Measurements from ENCODE around the gene MYL6.
A peak's percentile ranks its signal among the peaks of the same experiment; 100 is the strongest.
"Not testable (repeated sequence)": the region's sequence is repeated elsewhere in the genome, so short reads cannot be mapped to it uniquely, and the experiment has no call there.

Gene MYL6

DNA sequence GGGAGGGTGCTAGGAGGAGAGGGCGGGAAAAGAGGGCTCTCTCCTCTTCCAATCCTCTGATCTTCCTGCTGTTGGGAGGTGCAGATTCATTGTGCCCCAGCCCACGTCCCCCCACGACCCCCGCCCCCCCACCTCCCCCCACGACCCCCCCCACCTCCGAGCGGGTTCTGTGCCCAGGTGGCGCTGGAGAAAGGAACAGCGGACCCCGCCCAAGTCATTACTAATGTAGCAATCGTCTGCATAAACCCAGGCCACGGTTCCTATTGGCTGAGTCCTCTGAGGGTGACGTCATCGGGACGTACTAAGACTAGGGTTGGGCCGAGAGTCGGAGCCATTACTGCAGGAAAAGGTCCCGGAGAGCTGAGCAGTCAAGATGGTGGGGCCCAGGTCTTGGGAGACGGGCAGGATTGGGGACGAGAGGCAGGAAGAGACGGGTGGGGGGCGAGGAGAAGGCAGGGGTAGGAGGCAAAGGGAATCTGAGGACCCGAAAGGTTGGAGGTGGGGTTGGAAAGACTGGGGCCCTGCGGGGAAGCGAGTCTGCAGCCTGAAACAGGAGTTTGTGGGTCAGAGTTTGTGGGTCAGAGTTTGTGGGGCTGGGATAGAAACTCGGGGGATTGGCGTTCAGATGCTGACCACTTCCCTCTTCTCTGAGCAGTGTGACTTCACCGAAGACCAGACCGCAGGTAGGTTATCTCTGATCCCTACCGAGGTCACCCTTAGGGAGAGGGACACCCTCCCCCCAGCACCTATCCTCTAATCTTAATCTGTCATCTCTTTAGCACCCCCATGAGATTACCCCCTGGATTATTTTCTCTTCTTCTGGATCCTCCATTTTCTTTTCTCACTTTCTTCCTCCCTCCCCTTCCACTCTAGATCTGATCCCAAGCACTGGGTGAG, at the start of gene MYL6:
Gene MYL6 (plus strand): TSS at position 331 of the 897 bp plus-strand sequence. CDS start 43 bp downstream, at position 374.
- peak; percentile 96 for DNase-seq (ENCODE audit: low spot score)

DNA sequence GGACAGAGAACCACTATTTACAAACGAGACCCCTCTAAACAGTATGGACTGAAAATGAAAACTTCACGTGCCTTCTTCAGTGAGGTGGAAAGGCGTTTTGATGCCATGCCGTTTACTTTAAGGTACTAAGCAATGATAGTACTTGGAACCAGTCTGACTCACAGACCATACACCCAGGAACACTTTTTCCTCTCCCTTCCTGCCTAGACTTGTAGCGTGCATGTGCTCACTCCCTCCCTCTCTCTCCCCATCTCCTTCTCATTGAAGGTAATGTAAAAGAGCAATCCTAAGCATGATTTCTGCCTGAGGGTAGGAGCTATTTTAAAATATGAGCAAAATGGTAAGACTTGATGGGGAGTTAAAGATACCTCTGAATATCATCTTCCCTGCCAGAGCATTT, 47.6 kb upstream of the MYL6 start:
- DNase-seq (ENCODE audit: low spot score), result no peak

DNA sequence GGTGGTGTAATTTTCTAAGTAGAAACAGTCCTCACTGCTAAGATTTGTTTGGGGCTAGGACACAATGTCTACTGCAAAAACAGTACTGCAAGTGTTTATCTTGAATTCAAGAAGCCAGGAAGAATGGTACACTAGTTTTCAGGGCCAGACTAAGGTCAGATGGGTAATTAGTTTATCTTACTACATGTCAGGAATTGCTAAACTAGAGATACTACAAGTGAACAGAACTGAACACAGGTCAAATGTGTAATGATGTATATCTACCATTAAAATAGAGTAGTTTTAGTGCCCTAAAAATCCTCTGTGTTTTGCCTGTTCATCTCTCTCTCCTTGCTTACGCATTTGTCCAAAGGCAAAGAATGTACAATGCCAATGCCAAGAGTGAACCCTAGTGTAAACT, 44.1 kb upstream of the MYL6 start:
- no peak for DNase-seq (ENCODE audit: low spot score)

DNA sequence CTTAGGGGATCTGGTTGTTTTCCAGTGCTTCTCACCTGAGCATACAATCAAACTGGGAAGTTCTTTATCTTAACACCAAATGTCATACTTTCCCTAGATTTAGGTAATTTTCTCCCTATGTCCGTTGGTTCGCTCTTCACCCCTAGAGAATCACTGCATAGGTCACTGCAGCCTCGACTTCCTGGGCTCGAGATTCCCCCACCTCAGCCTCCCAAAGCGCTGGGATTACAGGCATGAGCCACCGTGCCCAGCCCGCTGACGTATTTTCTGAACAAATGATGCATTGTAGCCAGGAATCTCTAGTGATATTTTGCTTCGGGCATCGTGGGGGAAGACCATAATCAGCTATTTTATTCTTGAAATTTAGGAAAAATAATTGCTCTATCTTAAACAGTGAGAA, 42.8 kb upstream of the MYL6 start:
- no peak for DNase-seq (ENCODE audit: low spot score)

DNA sequence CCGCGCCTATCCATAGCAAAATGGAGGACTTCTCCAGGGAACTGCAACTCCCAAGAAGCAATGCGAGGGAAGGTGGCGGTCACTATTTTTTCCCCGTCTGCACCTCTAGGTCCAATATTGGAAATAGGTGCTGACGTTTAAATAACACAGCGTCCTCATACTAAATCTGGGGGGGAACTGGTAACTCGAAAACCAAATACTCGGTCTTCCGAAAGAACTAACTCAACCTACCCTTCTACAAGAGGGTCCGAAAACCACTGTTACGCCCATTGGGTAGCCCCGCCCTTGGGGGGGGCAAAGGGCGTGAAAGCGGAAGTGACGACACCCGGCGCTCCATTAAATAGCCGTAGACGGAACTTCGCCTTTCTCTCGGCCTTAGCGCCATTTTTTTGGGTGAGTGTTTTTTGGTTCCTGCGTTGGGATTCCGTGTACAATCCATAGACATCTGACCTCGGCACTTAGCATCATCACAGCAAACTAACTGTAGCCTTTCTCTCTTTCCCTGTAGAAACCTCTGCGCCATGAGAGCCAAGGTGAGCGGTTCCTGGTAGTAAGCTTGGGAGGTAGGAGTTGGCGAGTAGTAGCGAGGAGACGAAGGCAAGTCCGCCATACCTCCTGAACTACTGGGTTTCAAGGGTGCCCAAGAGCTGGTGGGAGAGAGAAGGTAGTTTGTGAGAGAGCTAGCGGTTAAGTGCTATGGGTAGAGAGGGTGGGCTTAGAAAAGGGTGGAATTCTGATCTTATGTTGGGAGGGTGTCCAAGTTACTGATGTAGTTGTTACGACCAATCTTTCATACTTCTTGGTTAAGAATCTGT, 41.7 kb upstream of the MYL6 start, which contains the start of gene RPL41:
Gene RPL41 (plus strand): TSS at position 367 of the 815 bp plus-strand sequence.
- peak; percentile 95 for DNase-seq (ENCODE audit: low spot score)

DNA sequence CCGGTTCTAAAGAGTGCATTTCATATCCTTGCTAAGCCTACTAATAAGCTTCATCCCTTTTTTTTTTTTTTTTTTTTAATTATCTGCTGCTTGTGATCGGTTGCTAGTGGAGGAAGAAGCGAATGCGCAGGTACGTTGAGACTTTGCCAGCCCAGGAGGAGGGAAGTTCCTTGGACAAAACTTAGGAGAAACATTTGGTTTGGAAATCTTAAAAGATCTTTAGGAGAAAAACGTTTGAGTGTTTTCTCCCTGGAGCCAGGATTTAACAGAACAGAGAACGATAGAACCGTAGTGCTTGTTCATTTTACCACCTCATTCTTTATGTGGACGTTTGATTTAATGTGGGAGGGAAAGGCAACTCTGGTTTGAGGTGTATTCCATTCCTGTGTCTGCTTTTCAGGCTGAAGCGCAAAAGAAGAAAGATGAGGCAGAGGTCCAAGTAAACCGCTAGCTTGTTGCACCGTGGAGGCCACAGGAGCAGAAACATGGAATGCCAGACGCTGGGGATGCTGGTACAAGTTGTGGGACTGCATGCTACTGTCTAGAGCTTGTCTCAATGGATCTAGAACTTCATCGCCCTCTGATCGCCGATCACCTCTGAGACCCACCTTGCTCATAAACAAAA, 41.0 kb upstream of the MYL6 start:
- DNase-seq (ENCODE audit: low spot score), result not testable (repeated sequence)

GRCh38 chr12:56117778-56118687, 40.1 kb upstream of the MYL6 start, which contains the start of gene ZC3H10:
Gene ZC3H10, plus strand, starts transcription at chr12:56118266. Its CDS starts 2,297 bp downstream, at chr12:56120563.
- DNase-seq (ENCODE audit: low spot score), result peak; percentile 99

GRCh38 chr12:56118688-56119357, 39.3 kb upstream of the MYL6 start:
- no peak for DNase-seq (ENCODE audit: low spot score)

DNA sequence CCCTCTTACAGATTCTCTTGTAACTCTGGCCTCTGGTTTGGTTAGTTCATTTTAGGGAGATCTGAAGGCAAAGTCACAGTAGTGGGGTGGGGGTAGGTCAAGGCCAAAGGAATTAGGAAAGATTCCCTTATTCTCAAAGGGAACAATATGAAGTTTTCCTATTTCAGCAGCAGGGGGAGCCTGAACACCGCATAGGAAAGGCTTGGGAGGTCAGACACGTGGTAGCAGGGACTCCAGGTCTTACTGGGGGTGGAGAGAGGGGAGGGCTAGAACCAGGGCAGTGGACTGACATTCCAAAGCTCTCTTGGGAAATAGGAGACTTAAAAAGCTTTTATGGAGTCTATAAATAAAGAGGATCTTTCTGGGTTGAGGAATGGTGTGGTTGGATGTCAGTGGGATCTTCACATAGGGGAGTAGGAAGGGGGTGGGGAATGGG, 38.8 kb upstream of the MYL6 start:
- peak; percentile 77 for DNase-seq (ENCODE audit: low spot score)

GRCh38 chr12:56120158-56120846, 37.9 kb upstream of the MYL6 start:
- no peak for DNase-seq (ENCODE audit: low spot score)

DNA sequence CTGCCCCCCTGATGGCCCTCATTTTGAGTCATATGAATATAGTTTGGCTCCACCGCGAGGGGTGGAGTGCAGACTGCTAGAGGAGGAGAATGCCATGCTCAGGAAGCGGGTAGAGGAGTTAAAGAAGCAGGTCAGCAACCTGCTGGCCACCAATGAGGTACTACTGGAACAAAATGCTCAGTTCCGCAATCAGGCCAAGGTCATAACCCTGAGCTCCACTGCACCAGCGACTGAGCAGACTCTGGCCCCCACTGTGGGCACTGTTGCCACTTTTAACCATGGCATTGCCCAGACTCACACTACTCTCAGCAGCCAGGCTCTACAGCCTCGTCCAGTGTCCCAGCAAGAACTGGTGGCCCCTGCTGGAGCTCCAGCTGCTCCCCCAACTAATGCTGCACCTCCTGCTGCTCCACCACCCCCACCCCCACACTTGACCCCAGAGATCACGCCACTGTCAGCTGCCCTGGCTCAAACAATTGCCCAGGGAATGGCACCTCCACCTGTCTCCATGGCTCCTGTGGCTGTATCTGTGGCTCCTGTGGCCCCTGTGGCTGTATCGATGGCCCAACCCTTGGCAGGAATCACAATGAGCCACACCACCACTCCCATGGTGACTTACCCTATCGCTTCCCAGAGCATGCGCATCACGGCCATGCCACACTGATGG, 36.8 kb upstream of the MYL6 start:
- no peak for DNase-seq (ENCODE audit: low spot score)

DNA sequence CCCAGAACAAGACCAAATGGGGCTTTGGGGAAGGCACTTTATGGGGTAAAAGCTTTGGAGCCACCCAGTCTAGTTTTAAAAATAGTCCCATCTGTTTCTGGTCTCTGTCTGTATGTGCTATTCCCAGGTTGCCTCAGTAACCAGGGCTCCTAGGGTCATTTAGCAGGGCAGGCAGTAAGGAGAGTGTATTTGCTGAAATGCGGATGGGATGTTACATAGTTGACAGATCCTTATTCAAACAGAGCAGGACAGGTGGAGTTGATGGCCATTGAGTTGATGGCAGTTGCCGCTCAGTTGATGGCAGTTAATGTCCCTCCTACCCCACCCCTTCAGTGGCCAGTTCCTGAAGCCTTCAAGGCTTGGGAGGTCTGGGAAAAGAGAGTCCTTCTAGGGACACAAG, 35.5 kb upstream of the MYL6 start:
- DNase-seq (ENCODE audit: low spot score), result no peak

GRCh38 chr12:56124133-56124532, 34.0 kb upstream of the MYL6 start:
- no peak for DNase-seq (ENCODE audit: low spot score)

GRCh38 chr12:56126732-56127239, 31.4 kb upstream of the MYL6 start:
- no peak for DNase-seq (ENCODE audit: low spot score)

- no peak for DNase-seq (ENCODE audit: low spot score)
Observed at GRCh38 chr12:56127485-56127887, 30.7 kb upstream of the MYL6 start.

DNA sequence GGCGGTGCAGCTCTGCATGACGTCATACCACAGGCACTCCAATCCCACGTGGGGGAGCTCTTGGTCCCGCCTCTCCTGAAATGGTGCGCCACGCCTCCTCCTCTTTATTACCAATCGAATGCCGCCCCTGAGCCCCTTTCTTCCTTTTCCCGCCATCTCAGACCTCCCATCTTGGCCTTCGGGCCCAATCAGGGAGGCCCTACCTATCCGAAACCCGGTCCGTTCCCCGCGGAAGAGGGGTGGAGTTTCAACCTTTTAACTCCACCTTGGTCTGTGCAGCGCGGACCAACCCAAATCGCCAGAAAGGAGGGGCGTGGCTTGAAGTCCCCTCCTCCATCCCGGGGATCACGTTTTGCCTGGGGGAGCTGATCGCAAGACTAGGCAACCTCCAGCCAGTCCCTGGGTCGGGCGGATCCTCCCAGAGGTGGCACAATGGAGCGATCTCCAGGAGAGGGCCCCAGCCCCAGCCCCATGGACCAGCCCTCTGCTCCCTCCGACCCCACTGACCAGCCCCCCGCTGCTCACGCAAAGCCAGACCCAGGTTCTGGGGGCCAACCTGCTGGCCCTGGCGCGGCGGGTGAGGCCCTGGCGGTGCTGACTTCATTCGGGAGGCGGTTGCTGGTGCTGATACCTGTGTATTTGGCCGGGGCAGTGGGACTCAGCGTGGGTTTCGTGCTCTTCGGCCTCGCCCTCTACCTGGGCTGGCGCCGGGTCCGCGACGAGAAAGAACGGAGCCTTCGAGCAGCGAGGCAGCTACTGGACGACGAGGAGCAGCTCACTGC, 30.1 kb upstream of the MYL6 start, which contains the start of gene ESYT1:
Gene ESYT1 (plus strand): TSS at position 380 of the 782 bp plus-strand sequence. CDS start 53 bp downstream, at position 433.
- DNase-seq (ENCODE audit: low spot score), result peak; percentile 99

DNA sequence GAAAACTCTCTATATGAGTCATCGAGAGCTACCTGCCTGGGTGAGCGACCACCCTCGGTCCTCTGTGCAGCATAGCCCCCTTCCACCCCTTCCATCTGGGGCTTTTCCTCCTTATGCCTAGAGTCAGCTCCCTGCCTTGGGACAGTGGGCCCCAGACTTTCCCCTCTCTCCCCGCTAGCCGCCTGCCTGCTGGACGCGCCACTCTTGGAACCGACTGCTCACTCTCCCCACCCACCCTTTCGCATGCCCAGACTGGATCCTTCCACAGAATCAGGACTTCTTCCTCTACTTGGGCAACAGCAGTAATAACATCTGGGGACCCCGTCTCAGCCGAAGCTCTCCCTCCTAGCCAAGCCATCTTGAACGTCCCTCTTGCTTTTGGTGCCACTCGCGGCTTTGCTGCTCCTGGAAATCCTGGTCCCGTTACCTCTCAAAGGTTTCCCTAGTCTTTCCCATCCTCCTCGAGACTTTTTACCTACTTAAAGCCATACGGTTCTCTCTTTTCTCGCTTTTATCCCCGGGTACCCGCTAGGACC, 29.4 kb upstream of the MYL6 start:
- DNase-seq (ENCODE audit: low spot score), result no peak
